Endothelial cell of umbilical vein (primary cell): ENCODE data around the gene SLC39A11.

ENCODE experiments used
- EZH2 ChIP-seq: IDR thresholded peaks from 2 replicates; pipeline ENCODE4 v1.6.1; 2012; ENCODE audit warnings: borderline replicate concordance, low read depth, mild to moderate bottlenecking, moderate library complexity, low read length, inconsistent platforms; ENCODE audit not compliant: severe bottlenecking
- GATA2 ChIP-seq: IDR thresholded peaks from 2 replicates; pipeline ENCODE4 v1.7.0; 2011; ENCODE audit warnings: low read depth, mild to moderate bottlenecking, moderate library complexity, mixed read lengths, low read length; ENCODE audit not compliant: insufficient read length, insufficient read depth
- MYC ChIP-seq: IDR thresholded peaks from one replicate; pipeline ENCODE4 v1.6.1; 2011; ENCODE audit warnings: mild to moderate bottlenecking, low read depth, low read length
- POLR2A ChIP-seq: IDR thresholded peaks from 2 replicates; pipeline ENCODE4 v1.6.1; 2012; ENCODE audit warnings: low read depth, mild to moderate bottlenecking, control low read depth, low read length
- POLR2AphosphoS5 ChIP-seq: IDR thresholded peaks from 2 replicates; pipeline ENCODE4 v1.6.1; 2012; ENCODE audit warnings: low read depth, mild to moderate bottlenecking, control low read depth, low read length, moderate library complexity; ENCODE audit not compliant: insufficient read depth
- TF ChIP-seq, protein P1 (sequence below): IDR thresholded peaks from 2 replicates; pipeline ENCODE4 v1.6.1; 2011; ENCODE audit not compliant: insufficient read depth, insufficient read length
- TF ChIP-seq, protein P2 (sequence below), 2 donors: IDR thresholded peaks; 1 replicate in 1 of 2; 2 replicates in 1 of 2; pipeline ENCODE4 v1.5.1; 2011; ENCODE audit warnings: low read length in 2 of 2, mild to moderate bottlenecking in 2 of 2, moderate library complexity in 2 of 2, control low read depth in 1 of 2, inconsistent platforms in 1 of 2, low read depth in 1 of 2; ENCODE audit not compliant: insufficient read depth in 1 of 2; ENCODE audit errors: extremely low read depth in 1 of 2

DNA sequence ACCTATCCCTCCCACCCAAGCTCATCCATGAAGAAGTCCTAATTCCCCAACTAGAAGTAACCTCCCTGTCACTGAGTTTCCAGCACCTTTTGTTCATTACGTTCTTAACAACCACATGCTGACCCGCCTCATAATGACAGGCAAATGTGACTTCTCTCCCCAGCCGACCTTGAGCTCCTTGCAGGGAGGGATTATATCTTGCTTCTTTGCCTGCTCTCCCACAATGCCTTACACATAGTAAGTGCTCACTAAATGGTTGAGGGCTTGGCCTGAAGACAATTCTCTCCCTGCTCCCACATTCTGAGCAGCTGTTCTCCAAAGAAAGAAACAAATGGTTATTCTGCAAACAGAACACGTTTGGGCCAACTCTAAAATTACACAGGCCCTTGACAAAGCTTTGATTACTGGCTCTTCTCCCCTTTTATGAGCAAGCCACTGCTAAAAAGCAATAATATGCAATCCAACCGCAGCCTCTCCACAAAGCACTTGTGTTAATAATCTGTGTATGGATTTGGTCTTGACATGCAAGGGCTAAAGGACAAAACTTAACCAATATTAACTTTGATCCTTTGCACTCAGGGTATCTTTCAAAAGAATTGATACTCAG, 23.2 kb downstream of the SLC39A11 start:
- TF ChIP-seq, protein P1, sequence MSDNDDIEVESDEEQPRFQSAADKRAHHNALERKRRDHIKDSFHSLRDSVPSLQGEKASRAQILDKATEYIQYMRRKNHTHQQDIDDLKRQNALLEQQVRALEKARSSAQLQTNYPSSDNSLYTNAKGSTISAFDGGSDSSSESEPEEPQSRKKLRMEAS = no peak
- TF ChIP-seq EZH2 (no peak), POLR2A (no peak), POLR2AphosphoS5 (no peak), GATA2 (no peak), MYC (no peak)
- TF ChIP-seq, protein P2, sequence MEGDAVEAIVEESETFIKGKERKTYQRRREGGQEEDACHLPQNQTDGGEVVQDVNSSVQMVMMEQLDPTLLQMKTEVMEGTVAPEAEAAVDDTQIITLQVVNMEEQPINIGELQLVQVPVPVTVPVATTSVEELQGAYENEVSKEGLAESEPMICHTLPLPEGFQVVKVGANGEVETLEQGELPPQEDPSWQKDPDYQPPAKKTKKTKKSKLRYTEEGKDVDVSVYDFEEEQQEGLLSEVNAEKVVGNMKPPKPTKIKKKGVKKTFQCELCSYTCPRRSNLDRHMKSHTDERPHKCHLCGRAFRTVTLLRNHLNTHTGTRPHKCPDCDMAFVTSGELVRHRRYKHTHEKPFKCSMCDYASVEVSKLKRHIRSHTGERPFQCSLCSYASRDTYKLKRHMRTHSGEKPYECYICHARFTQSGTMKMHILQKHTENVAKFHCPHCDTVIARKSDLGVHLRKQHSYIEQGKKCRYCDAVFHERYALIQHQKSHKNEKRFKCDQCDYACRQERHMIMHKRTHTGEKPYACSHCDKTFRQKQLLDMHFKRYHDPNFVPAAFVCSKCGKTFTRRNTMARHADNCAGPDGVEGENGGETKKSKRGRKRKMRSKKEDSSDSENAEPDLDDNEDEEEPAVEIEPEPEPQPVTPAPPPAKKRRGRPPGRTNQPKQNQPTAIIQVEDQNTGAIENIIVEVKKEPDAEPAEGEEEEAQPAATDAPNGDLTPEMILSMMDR (IDR thresholded peaks at IDR 0.05; ENCODE audit: extremely low read depth in 1 of 2, insufficient read depth in 1 of 2, low read depth in 1 of 2, low read length in 2 of 2) = no peak
